Stimulated activated CD4-positive, alpha-beta T cell treated with anti-CD3 and anti-CD28 coated beads, TNF-alpha, amount 100 ng/mL, for 4 hours (primary cell): ENCODE data around the gene GON7.
"Not testable (repeated sequence)": the region's sequence is repeated elsewhere in the genome, so short reads cannot be mapped to it uniquely, and the experiment has no call there.

Source experiments
- DNase-seq, 3 experiments: peaks; one replicate each; pipeline ENCODE4 v3.0.0-alpha.2; 2020; ENCODE audit warnings: low read depth in 3 of 3

Gene GON7

DNA sequence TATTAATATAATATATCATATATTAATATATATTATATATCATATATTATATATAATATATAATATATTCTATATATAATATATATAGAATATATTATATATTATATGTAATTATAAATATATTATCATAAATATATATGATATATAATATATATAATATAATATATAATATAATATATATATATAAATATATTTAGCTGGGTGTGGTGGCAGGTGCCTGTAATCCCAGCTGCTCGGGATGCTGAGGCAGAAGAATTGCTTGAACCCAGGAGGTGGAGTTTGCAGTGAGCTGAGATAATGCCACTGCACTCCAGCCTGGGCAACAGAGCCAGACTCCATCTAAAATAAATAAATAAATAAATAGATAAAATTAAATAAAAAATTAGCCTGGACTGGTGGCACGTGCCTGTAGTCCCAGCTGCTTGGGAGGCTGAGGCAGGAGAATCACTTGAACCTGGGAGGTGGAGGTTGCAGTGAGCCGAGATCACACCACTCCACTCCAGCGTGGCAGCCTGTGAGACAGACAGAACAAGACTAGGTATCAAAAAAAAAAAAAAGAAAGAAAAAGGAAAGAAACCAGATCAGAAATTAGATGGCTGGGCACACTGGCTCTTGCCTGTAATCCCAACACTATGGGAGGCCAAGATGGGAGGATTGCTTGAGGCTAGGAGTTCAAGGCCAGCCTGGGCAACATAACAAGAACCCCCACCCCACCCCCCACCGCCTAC lies 47.1 kb downstream of the GON7 start:
- DNase-seq = not testable (repeated sequence)

DNA sequence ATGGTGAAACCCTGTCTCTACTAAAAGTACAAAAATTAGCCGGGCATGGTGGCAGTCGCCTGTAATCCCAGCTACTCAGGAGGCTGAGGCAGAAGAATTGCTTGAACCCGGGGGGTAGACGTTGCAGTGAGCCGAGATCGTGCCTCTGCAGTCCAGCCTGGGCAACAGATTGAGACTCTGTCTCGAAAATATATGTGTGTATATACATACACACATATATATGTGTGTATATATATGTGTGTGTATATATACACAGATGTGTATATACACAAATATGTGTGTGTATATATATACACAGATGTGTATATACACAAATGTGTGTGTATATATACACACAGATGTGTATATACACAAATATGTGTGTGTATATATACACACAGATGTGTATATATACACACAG lies 48.5 kb downstream of the GON7 start:
- not testable (repeated sequence) for DNase-seq

DNA sequence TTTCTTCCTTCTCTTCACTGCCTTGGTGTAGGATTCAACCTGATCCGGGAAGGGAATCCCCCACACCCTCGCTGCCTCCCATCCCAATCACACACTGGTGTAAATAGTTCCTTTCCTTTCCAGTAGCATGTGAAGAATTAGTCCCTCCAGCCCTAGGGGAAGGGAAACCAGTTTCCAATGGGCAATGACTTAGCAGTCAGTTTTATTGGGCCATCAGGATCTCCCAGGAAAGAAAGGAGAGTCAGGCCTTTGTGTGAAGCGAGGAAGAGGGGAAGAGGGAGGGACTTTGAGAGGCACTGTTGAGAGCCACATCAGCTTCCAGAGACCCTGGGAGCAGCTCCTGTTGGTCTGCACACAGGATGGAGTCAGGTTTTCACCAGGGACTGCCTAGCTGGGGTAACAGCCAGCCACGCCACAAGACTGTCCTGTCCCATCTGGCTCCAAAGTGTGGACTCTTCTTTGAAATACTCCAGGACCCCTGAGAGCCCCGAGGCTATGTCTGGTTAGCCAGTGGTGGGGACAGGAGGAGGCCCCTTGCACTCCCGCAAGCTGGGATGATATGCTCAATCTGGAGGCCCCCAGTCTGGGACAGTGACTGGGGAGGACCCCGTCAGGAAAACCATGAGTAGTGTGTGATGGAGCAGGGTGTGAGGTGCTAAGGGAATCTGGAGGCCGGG lies 50.0 kb downstream of the GON7 start:
- DNase-seq = no peak

DNA sequence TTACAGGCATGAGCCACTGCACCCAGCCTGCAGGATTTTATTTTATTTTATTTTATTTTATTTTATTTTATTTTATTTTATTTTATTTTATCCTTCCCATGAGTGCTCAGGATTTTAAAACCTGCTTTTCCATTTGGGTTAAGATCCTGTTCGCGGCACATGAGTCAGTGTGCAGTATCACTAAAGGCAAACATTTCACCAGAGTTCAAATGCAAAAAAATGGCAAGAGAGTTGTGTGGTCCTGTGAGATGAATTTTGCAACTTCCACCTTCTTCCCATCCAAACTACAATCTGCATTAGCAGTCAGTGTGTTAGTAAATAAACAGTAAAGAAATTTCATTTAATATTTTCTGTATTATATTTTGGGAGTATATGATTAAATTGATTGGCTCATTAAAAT lies 51.2 kb downstream of the GON7 start:
- no peak for DNase-seq

DNA sequence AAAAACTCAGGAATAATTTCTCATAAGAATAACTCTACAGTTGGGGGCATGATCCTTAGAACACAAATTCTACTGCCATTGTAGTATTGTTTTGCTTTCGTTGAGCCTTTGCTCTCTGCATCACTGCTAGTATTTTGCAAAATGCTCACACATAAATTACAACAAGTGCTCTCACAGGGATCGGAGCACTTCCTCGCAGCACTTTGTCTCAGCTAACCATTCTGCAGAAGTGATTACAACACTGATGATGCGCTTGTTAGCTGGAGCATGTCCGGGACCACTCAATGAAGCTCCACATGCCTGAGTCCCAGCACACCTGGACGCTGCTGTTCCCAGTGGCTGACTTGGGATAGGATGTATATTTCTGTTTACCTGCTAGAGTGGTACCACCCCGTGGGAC lies 53.7 kb downstream of the GON7 start:
- no peak for DNase-seq
